ENCODE measurements around the gene ITSN2. TPM values are rescaled to one million over a fixed set of nuclear protein-coding genes. Genes with fewer than 3 reads are reported as not detected.

The ITSN2 gene
- total RNA-seq, 2 experiments from 2014 or later: 69.7 to 71.2 TPM

- no peaks in the 10 kb centered on the region for H3K4me1 Mint-ChIP-seq (ENCODE audit: low read depth)
- no peak overlapping the region for H3K4me3 Mint-ChIP-seq
- ATAC-seq (no peak), DNase-seq (no peak)
- no peaks in the 10 kb centered on the region for H3K27me3 Mint-ChIP-seq (ENCODE audit: low read depth)
- H3K36me3 Mint-ChIP-seq (ENCODE audit: low read depth): no peaks in the 10 kb centered on the region
- no peak overlapping the region for H3K27ac Mint-ChIP-seq
- ChIA-PET POLR2A (no interaction called here), CTCF (no interaction called here)
- no peaks in the 10 kb centered on the region for H3K9me3 Mint-ChIP-seq (ENCODE audit: insufficient read depth)
These were observed 137.4 kb downstream of the ITSN2 start for GRCh38 chr2:24222946-24223345.

DNA sequence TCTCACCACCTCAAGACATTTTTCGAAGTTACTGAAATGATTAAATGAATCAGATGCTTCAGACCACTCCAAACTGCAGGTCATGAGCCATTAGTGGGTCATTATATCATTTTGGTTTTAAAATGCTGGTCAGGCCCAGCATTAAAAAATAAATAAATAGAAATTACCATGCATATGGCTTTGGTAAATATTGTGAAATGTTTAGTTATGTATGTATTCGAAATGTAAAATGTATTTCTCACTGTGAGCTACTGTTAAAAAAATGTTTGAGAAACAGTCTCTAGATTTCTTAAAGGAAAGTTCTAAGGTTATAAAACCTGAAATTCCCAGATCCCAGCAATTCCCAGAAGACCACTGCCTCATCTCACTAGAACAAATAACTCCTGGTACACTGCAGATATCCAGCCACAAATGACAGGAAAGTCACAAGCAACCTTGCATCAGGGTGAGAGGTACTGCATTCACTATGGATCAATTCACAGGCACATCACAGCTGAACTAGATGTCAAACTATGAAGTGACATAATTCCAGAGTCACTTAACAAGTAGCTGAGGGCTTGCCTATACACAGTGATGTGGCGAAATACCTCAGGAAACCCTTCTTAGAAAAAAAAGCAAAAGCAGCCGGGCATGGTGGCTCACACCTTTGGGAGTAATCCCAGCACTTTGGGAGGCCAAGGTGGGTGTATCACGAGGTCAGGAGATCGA lies 138.8 kb downstream of the ITSN2 start:
- POLR2A ChIA-PET: no interaction called here

GRCh38 chr2:24220554-24221291 lies 139.6 kb downstream of the ITSN2 start:
- peaks cover 9% of the 10 kb centered on the region for H3K36me3 Mint-ChIP-seq (ENCODE audit: low read depth)
- no peak overlapping the region for H3K4me3 Mint-ChIP-seq
- no peaks in the 10 kb centered on the region for H3K9me3 Mint-ChIP-seq (ENCODE audit: insufficient read depth)
- no peak overlapping the region for H3K27ac Mint-ChIP-seq
- H3K4me1 Mint-ChIP-seq (ENCODE audit: low read depth): no peaks in the 10 kb centered on the region
- POLR2A ChIA-PET: no interaction called here
- ATAC-seq: no peak
- CTCF ChIA-PET: interaction anchor here (0.6 kb wide), 1 partner anchor 307 kb away, joined by 3 read pairs; no protein-coding TSS in a partner anchor
- no peak for DNase-seq
- H3K27me3 Mint-ChIP-seq (ENCODE audit: low read depth): no peaks in the 10 kb centered on the region

More for the DNA sequence above, 138.8 kb downstream of the ITSN2 start:
- Mint-ChIP-seq H3K27me3 (ENCODE audit: low read depth) (no peaks in the 10 kb centered on the region), H3K27ac (no peak overlapping the region), H3K36me3 (ENCODE audit: low read depth) (peaks cover 3% of the 10 kb centered on the region), H3K4me3 (no peak overlapping the region), H3K4me1 (ENCODE audit: low read depth) (no peaks in the 10 kb centered on the region), H3K9me3 (ENCODE audit: insufficient read depth) (no peaks in the 10 kb centered on the region)
- DNase-seq (no peak), ATAC-seq (no peak)
- CTCF ChIA-PET: interaction anchor here (0.6 kb wide), 1 partner anchor 306 kb away, joined by 3 read pairs; no protein-coding TSS in a partner anchor

DNA sequence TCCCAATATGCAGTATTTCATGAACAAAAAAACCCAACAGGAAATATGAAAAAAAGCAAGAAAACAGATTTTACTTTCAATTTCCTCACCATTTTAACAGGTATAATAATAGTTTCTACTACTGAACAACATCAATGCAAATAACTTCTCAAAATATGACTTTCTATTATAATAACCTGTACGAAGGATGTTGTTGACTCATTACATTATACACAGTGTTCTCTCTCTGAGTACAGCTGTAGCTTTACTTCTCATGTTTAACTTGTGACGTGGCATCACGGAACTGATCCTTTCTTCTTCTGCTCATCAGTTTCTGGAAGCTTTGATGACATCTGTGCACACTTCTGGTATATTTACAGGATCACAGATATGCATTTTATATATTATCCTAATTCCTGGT lies 145.5 kb downstream of the ITSN2 start:
- Mint-ChIP-seq H3K27me3 (ENCODE audit: low read depth) (no peaks in the 10 kb centered on the region), H3K9me3 (ENCODE audit: insufficient read depth) (no peaks in the 10 kb centered on the region), H3K27ac (no peak overlapping the region), H3K36me3 (ENCODE audit: low read depth) (peaks cover 25% of the 10 kb centered on the region), H3K4me3 (no peak overlapping the region), H3K4me1 (ENCODE audit: low read depth) (peaks cover 8% of the 10 kb centered on the region)
- ATAC-seq (no peak), DNase-seq (peak; percentile 9)
- CTCF ChIA-PET: no interaction called here
- POLR2A ChIA-PET: no interaction called here

- no peaks in the 10 kb centered on the region for H3K9me3 Mint-ChIP-seq (ENCODE audit: insufficient read depth)
- ATAC-seq: no peak
- no peaks in the 10 kb centered on the region for H3K27me3 Mint-ChIP-seq (ENCODE audit: low read depth)
- no peak overlapping the region for H3K27ac Mint-ChIP-seq
- CTCF ChIA-PET: no interaction called here
- peaks cover 30% of the 10 kb centered on the region for H3K36me3 Mint-ChIP-seq (ENCODE audit: low read depth)
- POLR2A ChIA-PET: no interaction called here
- H3K4me1 Mint-ChIP-seq (ENCODE audit: low read depth): peaks cover 8% of the 10 kb centered on the region
- DNase-seq: no peak
- H3K4me3 Mint-ChIP-seq: no peak overlapping the region
These were observed 148.9 kb downstream of the ITSN2 start for GRCh38 chr2:24211408-24211807.

DNA sequence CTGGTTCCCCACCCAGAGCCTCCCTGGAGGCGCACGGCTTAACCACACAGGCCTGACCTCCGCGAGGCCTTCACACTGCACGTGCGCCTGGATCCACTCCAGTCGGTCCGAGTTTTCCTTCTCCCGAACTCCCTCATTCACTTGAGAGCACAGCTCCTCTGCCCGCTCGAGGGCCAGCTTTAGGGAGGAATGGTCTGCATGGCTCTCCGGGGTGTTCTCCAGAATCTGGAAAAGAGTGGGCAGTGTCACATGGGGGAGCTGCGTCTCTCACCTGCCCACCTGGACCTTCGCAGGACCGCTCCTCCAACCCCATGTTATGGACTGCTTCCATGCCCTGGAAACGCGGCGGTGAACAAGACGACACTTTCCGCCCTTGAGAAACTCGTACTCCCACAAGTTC lies 149.6 kb downstream of the ITSN2 start:
- H3K36me3 Mint-ChIP-seq (ENCODE audit: low read depth): peaks cover 28% of the 10 kb centered on the region
- POLR2A ChIA-PET: no interaction called here
- ATAC-seq: no peak

DNA sequence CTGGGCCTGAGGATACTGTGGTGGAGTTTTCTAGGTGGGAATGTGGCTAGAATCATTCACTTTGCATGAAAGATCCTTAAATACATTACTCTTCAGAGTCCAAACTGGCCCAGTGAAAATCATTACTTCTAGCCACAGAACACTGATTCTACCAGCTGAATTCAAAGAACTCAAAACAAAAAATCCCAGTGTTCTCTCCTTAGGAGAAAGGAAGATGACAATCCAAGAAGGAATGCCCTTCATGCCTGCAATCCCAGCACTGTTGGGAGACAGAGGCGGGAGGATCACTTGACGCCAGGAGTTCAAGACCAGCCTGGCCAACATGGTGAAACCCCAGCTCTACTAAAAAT lies 150.3 kb downstream of the ITSN2 start:
- peaks cover 5% of the 10 kb centered on the region for H3K4me1 Mint-ChIP-seq (ENCODE audit: low read depth)
- ChIA-PET CTCF (no interaction called here), POLR2A (no interaction called here)
- H3K36me3 Mint-ChIP-seq (ENCODE audit: low read depth): peaks cover 30% of the 10 kb centered on the region
- no peaks in the 10 kb centered on the region for H3K9me3 Mint-ChIP-seq (ENCODE audit: insufficient read depth)
- ATAC-seq (no peak), DNase-seq (no peak)
- H3K27me3 Mint-ChIP-seq (ENCODE audit: low read depth): no peaks in the 10 kb centered on the region
- no peak overlapping the region for H3K4me3 Mint-ChIP-seq
- no peak overlapping the region for H3K27ac Mint-ChIP-seq

More for the DNA sequence above, 149.6 kb downstream of the ITSN2 start:
- Mint-ChIP-seq H3K27me3 (ENCODE audit: low read depth) (no peaks in the 10 kb centered on the region), H3K4me3 (no peak overlapping the region), H3K4me1 (ENCODE audit: low read depth) (peaks cover 8% of the 10 kb centered on the region), H3K9me3 (ENCODE audit: insufficient read depth) (no peaks in the 10 kb centered on the region), H3K27ac (no peak overlapping the region)
- CTCF ChIA-PET: no interaction called here
- DNase-seq: peak; percentile 13

DNA sequence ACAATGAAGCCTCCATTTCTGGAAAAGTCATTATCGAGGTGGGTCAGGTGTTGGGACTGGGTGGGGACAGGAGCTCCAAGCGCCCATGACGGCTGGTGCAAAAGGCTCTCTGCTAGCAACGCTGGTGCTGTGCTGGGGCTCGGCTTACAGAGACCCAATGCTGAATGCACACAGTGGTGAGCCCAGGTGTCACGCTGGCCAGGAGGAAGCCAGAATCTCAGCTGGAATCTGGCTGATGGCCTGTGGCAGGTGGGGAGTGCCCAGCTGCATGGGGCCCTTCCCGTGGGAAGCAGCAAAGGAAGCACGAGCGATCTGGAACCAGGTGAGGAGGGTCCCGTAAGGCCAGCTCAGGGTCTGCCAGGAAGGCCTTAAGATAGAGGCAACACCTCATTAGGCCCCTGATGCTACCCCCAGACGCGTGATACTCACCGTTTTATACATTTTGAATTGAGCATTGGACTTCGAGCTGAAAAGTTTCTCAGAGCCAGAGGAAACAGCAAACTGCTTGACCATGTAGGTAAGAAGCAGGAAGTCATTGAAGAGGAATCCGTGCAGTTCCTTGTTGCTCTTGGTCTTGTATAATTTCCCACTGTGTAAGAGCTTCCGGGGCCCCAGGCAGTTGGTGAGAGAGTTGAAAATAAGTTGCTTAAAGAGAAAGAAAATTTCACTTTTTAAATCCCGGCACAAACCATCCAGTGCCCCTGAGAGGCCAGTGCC lies 150.8 kb downstream of the ITSN2 start:
- Mint-ChIP-seq H3K27me3 (ENCODE audit: low read depth) (no peaks in the 10 kb centered on the region), H3K4me3 (no peak overlapping the region)
- CTCF ChIA-PET: no interaction called here

DNA sequence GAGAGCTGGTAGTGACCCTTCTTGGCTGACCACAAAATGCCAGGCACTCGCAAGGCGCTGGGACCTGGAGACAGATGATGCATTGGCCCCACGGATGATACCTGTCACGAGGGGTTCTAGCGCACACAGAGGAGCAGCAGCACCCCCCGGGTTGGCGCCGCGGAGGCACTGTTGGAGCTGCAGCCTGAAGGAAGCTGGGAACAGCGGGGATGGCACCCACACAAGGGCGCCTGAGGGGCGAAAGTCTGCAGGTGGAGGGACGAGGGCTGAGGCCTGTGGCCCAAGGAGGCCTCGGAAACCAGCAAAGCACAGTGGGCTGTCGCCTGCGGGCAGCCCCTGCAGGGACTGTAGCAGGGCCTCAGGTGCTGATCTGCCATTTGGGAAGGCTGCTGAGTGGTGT lies 151.8 kb downstream of the ITSN2 start:
- Mint-ChIP-seq H3K27me3 (ENCODE audit: low read depth) (no peaks in the 10 kb centered on the region), H3K4me3 (no peak overlapping the region), H3K9me3 (ENCODE audit: insufficient read depth) (no peaks in the 10 kb centered on the region), H3K27ac (no peak overlapping the region), H3K36me3 (ENCODE audit: low read depth) (peaks cover 39% of the 10 kb centered on the region), H3K4me1 (ENCODE audit: low read depth) (no peaks in the 10 kb centered on the region)
- no peak for ATAC-seq
- DNase-seq: peak; percentile 6
- ChIA-PET POLR2A (no interaction called here), CTCF (no interaction called here)

More for the DNA sequence above, 150.8 kb downstream of the ITSN2 start:
- POLR2A ChIA-PET: no interaction called here
- peak; percentile 6 for DNase-seq
- H3K4me1 Mint-ChIP-seq (ENCODE audit: low read depth): peaks cover 1% of the 10 kb centered on the region
- H3K36me3 Mint-ChIP-seq (ENCODE audit: low read depth): peaks cover 31% of the 10 kb centered on the region
- H3K9me3 Mint-ChIP-seq (ENCODE audit: insufficient read depth): no peaks in the 10 kb centered on the region
- ATAC-seq: no peak
- H3K27ac Mint-ChIP-seq: no peak overlapping the region

DNA sequence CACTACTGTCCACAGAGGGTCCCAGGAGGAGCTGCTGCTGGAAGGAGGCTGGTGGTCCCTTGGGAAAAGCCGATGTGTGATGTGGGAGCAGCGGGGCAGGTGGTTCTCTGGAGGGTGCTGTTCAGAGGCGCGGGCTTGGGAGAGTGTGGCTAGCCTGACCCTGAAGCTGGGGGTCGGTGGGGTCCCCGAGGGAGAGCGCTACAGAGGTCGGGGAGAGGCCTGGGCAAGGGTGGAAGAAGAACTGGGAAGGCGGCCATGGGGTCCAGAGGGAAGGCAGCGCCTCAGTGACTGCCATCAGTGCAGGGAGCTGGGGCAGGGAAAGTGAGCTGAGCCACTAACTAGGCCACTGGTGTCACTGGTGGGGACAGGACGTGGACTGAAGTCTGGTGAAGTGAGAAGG lies 153.0 kb downstream of the ITSN2 start:
- POLR2A ChIA-PET: no interaction called here
- Mint-ChIP-seq H3K4me1 (ENCODE audit: low read depth) (no peaks in the 10 kb centered on the region), H3K4me3 (no peak overlapping the region), H3K9me3 (ENCODE audit: insufficient read depth) (no peaks in the 10 kb centered on the region), H3K27me3 (ENCODE audit: low read depth) (no peaks in the 10 kb centered on the region), H3K36me3 (ENCODE audit: low read depth) (peaks cover 39% of the 10 kb centered on the region), H3K27ac (peak overlapping the region; percentile 12)
- ATAC-seq (no peak), DNase-seq (no peak)
- CTCF ChIA-PET: no interaction called here

DNA sequence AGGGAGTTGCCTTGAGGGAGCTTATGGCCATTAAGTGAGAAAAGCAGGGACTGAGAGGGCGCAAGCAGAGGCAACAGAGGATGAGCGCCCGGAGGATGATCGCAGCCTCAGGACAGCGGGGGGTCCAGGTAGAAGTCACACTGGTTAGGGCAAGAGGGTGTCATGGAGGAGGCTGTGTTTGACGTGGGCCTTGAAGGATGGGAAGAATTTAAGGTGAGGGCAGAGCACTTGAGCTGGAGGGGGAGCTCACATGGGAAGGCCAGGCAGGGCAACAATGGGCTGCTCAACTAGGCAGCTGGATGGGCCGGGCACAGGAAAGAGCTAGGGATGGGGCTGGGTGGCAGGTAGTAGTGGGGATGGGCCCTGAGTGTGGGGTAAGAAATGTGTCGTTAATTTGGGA lies 153.6 kb downstream of the ITSN2 start:
- CTCF ChIA-PET: no interaction called here
- H3K27ac Mint-ChIP-seq: peak overlapping the region; percentile 68
- no peaks in the 10 kb centered on the region for H3K4me1 Mint-ChIP-seq (ENCODE audit: low read depth)
- H3K4me3 Mint-ChIP-seq: no peak overlapping the region
- ATAC-seq (no peak), DNase-seq (peak; percentile 13)
- POLR2A ChIA-PET: interaction anchor here (0.6 kb wide), 1 partner anchor 30 kb away, joined by 3 read pairs; no protein-coding TSS in a partner anchor
- no peaks in the 10 kb centered on the region for H3K27me3 Mint-ChIP-seq (ENCODE audit: low read depth)
- peaks cover 38% of the 10 kb centered on the region for H3K36me3 Mint-ChIP-seq (ENCODE audit: low read depth)
- H3K9me3 Mint-ChIP-seq (ENCODE audit: insufficient read depth): no peaks in the 10 kb centered on the region

GRCh38 chr2:24206242-24206641 lies 154.1 kb downstream of the ITSN2 start:
- H3K9me3 Mint-ChIP-seq (ENCODE audit: insufficient read depth): no peaks in the 10 kb centered on the region
- H3K36me3 Mint-ChIP-seq (ENCODE audit: low read depth): peaks cover 39% of the 10 kb centered on the region
- ATAC-seq: no peak
- POLR2A ChIA-PET: no interaction called here
- no peaks in the 10 kb centered on the region for H3K27me3 Mint-ChIP-seq (ENCODE audit: low read depth)
- no peak for DNase-seq
- CTCF ChIA-PET: no interaction called here
- H3K27ac Mint-ChIP-seq: no peak overlapping the region
- no peaks in the 10 kb centered on the region for H3K4me1 Mint-ChIP-seq (ENCODE audit: low read depth)
- H3K4me3 Mint-ChIP-seq: no peak overlapping the region

Data from activated CD8-positive, alpha-beta T cell treated with anti-CD3 and anti-CD28 coated beads, Interleukin-2, amount 10 ng/mL, durations not matched to agents 7 days and 5 days (primary cell).